Fibroblast of skin of right biceps (primary cell): ENCODE results near the gene KCNJ2.

ENCODE experiments used
- DNase-seq: peaks from one replicate; pipeline ENCODE4 v3.0.0-alpha.2; 2013

The KCNJ2 gene

DNA sequence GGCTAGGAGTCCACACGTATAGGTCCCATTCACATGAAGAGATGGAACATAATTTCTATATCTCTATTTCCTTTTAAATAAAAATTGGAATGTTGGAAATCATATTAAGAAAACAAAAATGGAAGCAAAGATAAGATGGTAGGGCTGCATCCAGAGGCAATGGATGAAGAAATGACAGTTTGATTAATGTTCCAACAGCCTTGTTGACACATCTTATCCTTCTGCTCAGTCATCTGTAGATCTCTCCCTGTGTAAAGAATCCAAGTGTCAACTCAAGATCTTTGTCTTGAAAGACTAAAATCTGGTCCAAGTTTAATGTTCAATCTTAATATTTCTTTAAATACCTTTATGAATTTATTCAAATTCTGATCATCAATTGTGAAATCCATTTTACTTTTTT, 7.8 kb upstream of the KCNJ2 start:
- DNase-seq: no peak

DNA sequence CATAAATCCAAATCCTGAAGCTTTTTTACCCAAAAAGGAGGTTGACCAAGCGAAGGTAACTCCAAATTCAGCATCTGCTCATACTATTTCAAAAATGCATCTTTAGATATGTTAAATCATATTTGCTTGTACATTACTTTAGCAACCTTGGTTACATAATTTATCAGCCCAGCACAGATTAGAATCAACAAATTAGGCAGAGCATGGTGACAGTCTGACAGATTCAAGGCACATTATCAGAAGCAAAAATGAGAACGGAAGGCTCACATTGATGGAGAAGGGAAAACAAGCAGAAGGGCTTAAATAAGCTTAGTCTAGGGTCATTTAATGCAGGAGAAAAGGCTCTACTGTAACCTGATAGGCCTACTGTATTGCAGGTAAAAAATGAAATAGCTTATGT, 3.9 kb upstream of the KCNJ2 start:
- DNase-seq: no peak

DNA sequence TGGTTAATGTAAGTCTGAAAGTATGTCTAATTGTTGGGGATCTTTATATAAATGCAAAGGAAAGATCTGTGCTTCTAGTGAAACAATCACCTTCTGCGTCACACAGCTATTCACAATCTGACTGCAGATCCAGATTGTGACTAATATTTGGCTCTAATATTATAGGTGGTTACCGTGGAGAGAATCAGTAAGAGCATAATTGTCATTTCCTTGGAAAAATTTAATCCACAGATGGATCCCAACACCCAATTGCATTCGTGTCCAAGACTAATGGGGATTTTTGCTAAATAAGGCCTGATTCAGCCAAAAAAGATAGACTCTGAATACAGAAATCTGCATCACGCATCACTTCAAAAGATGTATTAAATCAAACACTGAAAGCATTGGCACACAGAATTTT, 2.7 kb upstream of the KCNJ2 start:
- no peak for DNase-seq

DNA sequence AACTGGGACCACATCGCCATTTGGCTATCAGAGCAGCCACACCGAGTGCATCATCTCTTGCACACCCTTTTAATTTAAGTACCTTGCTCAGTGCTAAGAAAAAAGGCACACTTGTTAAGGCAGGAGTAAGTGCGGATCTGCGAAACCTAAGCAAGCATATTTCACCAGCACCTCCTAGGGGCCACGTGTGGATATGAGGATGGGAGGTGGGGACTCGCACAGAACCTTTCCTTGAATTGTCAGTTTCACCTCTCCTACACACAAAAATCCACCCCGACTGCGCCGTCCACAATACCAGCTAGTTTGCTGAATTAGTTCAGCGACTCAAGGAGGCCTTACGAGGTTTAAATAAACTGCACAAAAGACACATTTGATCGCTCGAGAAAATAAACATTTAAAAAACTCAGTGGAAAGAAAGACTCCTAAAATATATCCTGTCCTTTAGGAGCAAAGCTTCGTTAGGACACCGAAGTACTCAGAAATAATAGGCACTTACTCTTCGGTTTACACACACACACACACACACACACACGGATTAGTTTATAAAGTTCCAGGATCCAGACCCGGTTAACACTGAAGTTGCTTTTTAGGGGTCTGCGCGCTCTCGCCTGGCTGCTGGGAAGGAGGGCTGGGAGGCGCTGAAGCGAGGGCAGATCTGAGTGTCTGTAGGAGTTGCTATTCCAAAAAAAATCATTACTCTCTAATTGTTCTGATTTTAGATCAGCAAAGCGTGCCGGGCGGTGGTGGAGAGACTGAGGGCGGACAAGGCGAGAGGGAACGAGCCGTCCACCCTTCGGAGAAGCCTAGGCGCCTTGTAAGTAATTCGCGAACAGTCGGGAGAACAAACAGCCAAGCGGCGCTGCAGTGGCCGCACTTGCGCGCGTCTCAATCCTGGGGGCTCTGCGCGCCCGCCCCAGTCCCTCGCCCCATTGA, 1.0 kb upstream of the KCNJ2 start:
- DNase-seq: peak; percentile 49

DNA sequence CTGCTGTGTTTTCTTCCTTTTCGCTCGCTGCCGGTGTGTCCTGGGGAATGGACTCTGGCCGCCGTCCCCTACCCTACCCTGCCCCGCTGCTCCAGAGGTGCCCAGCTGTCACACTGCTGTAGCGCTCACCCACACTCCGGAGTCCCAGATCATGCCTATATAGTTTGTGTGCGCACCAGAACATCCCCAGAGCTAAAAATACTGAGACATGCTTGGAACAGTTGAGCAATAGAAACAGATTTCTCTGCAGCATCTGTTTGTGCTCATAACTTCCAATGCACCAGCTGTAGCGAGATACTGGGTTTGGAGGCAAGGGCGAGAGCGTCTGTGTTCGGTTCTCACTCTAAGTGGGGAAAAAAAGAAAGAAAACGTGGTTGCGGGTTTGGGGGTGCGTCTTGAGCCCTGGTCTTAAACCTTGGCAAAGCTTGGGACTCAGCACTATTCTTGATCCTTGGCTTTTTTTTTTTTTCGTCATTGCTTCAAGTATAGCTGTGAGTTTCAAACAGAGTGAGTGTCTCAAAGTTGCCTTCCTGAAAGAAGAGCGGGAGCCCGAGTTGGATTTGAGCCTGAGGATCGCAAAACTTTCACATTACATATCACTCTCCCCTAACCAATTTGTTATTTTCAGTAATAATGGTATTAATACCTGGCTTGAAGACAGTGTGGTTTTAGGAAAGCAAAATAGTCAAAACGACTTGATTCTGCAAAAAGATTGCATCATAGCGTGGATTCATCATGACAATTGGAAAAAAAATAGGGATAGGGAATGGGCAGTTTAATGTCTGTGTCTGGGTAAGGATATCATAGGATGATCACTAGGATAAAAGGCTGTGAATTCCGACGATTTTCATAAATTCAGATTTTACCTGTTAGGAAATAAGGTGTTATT, 621 bp downstream of the KCNJ2 start:
- DNase-seq: no peak

DNA sequence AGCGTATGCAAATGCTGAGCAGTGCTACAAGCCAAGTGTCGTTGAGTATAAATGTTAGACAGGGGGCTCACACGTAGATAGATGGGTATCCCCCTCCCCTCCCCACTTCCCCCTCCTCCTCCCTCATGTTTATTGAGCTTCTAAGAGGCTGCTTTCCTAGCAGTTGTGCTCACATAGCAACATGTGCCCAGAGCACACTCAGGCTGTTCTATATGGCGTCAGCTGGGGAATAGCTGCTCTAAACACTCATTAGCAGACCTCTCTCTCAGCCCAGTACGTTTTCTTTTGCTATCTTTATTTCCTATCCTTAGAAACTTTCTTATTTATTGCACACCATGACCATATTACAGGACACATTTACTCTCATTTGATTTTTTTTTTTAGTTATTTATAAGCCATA, 1.8 kb downstream of the KCNJ2 start:
- DNase-seq: no peak

DNA sequence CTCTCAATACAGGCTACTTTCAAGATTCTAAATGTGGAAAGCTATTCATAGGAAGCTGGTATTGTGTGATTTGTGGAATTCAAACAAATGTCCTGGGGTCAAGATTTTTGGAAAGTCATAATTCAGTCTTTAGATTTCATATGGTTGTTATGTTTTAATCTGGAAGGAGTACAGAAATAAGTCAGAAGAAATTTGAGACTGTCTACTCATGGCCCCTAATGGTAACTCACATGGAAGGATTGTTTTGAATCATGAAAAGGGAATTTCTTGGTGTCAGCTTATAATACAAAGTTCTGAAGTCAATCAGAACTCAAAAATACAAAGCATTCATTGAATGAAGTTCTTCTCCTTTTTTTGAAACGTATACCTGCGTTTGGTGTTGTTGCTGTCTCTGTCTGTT, 3.1 kb downstream of the KCNJ2 start:
- no peak for DNase-seq

DNA sequence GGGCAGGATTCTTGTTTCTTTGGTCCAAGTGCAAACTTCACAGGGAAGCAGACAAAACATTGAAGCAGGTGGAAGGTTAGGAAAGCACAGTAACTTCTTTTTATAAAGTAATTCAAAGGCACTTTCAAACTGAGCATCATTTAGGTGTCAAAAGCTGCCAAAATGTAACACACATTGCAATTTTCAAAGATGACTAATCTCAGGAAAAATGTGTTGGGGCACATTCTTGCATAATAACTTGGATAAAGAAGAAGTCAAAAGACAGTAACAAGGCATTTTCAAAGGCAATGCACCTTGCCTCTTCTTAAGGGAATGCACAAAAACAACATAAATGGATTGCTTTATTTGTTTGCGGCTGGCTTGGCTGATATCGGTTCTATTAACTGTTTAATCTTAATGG, 3.6 kb downstream of the KCNJ2 start:
- DNase-seq: peak; percentile 21

DNA sequence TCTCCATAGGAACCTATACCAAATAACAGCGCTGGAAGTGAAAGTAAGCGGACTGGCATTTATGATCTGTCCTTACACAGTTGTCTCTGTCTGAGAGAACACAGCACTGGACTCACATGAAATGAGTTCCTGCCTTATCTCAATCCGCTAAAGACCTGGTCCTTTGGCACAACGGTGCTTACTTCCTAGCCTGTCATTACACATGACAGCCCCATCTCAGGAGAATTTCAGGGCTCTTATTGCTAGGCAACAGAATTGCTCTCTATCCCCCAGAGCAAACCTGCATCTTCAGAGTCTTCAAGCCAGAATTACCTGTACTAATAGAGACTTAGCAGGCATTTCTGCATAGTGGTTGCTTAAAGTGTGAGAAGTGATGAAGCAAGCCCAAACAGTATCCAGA, 4.3 kb downstream of the KCNJ2 start:
- DNase-seq: no peak

DNA sequence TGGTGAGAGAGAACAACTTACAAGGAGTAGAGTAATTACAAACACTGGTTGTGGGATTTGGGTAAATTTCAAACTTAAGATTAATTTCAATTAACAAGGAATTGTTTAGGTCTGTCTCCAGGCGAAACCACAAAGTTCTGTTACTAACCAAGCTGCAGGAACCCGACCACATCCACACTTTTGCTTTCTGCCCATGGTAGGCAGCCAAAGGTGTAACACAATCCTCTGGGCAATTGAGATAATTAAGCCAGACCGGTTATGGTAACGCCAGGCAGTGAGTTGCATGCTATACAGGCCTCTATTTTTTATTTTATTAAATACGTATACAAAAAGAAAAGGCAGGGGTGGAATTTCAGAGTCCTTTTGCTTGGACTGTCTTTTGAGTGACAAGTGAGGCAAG, 12.0 kb downstream of the KCNJ2 start:
- no peak for DNase-seq

DNA sequence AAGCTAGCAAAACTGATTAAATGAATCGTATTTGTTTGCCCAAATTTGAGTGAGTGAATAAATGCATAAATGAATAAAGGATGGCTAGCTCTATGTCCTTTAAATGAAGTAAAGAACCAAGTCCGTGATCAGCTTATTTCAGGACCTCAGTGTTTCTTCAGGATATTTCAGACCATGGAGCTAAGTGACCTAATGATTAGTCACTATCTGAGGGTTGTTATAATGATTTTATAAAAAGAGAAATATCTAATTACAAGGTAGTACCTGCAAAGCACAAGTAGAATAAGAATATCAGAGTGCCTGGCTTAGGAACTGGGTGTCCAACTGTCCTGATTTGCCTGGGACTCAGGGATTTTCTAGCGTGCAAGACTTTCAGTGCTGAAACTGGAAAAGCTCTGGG, 12.5 kb downstream of the KCNJ2 start:
- no peak for DNase-seq

DNA sequence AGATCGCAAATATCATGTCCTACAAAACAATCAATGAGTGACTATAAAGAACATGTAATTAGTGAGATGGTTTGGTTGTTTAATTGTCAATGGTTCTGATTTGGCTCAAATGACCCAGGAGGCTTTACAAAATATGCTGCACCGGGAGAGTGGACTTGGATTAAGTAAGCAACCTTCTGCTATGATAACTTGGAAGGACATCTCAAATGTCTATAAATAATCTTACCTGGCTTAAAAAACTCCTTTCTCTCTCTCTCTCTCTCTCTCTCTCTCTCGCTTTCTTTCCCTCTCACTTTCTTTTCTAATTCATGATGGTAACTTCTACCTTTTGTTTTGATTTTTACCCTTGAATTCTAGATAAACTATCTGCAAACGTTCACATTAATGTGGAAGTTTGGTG, 14.2 kb downstream of the KCNJ2 start:
- no peak for DNase-seq

DNA sequence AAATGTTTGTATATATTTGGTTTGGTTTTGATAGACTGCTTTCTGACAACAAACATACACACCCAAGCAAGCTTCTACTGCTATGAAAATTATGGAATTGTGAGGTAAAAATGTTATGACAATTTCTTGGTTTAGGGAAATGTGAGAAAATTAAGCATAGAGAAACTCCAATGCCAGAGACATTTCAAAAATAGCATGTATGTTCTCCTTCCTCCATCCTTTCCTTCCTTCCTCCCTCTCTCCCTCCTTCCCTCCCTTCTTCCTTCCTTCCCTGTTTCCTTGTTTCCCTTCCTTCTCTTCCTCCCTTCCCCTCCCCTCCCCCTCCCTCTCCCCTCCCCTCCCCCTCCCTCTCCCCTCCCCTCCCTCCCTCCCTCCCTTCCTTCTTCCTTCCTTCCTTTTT, 14.9 kb downstream of the KCNJ2 start:
- DNase-seq: no peak

DNA sequence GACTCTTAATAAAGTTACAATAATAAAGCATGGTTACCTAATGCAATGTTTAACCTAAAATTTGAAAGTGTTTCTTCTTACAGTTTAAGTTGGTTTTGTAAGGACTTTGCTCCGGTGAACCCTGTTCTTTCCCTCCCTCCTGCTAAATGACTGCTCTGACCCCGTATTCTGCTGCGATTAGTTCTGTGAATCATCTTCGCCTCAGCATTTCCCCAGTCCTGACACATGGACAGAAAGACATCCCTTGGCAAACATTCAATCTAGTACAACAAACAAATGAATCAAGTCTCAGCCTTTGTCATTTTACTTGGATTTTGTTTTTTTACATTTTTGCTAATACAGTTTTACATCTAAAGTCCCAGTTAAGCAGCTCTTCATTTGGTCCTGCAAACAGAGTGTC, 15.4 kb downstream of the KCNJ2 start:
- DNase-seq: peak; percentile 75

DNA sequence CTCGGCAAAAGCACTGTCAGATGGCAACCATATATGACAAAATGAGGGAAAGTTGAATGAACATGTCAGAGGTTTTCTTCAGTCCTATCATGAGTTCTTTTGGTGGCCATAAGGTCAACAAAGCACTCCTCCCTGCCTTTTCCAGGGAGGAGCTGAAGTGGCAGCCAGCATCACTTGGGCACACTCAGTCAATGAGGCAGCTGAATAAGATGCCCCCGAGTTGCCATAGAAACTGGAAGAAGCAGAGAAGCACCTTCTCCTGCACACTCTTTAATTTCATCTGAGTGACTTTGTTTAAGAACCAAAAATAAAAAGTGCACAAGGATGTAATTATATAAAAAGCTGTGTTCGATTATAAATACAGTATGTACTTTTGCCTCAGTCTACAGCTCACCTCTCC, 16.0 kb downstream of the KCNJ2 start:
- DNase-seq: no peak

DNA sequence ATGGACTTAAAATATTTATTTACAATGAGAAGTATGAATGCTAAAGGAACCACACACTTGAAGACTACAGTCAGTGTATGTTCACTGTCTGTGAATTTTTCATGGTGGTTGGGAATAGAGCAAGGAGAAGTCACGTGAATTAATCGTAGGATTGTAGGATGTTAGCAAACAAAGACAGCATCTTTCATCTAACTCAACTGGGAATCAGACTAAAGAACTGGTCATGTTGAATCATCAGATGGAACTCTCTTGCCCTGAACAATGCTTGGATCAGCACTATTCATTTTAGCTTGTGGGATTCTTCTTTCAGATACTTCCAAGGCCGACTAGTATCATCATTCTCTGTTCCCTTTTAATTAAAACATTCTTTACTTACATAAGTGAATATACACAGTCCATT, 18.1 kb downstream of the KCNJ2 start:
- DNase-seq: peak; percentile 63

DNA sequence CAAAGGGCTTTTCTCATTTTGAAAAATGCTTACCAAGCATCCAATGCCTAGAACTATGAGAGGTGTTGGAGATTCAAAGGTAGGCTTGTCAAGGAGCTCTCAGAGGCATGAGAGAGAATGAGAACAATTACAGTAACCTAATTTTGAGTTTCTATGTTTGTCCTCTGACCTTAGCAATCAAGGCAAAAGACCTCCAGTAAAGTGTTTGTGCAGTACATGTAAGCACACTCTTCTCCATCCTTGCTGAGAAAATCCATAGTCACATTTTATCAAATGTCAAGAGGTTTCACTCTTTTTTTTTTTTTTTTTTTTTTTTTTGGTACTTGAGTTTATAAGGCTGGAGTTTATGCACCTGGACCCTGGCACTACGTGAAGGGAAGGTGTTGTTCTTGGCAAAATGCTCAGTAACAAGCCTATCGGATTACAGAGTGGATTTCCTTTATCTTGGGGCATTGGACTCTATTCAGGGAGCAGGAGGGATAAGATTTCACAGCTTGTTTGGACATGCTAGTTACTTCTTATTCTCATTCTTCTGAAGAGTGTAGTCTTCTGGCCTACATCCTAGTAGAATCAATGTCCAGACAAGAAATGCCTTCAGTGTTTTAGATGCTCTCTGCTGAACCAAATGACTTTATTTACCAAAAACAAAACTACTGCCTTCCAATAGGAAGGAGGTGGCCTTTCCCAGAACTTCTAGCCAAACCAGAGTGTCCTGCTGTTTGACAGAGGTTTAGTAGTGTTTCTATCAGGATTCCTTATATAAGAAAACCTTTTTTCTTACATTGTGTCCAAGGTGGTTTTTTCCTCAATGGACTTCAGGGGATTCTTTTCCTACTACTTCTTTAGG, 21.9 kb downstream of the KCNJ2 start:
- no peak for DNase-seq

DNA sequence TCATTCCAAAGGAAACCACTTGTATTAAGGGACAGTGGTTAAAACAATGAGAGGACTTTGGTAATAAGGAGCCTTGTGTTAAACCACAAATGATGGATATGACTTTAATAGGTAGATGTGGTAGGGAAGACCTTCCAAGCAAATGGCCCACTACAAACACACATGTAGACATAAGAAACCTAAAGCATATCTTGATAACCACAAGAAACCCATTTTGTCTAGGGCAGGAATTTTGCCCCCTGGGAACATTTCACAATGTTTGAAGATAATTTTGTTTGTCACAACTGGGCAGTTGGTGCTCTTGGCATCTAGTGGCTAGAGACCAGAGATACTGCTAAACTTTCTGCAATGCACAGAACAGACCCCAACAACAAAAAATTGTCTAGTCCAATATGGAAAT, 25.8 kb downstream of the KCNJ2 start:
- no peak for DNase-seq

DNA sequence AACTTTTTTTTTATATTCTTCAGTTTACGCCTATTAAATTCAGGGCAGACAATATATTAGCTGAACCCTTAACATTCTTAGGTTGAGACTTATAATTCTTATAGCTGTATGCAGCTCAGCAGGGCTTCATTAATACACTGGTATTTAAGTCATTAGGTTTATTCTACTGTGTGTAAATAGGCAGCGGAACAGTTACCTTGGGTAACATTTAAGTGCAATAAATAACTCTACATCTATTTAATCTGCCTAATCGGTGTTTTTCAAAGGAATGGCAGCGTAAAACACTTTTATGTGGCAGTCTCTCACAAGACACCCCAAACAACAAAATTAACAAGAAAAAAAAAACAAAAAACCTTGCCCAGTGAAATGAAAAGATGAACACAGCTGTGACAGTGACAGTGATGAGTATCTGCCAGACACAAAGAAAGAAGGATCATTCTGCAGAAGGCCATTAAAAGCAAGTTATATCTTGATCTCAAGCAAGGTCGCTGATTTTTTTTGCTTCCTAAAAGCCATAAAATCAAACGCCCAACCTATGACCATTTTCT, 32.6 kb downstream of the KCNJ2 start:
- no peak for DNase-seq

DNA sequence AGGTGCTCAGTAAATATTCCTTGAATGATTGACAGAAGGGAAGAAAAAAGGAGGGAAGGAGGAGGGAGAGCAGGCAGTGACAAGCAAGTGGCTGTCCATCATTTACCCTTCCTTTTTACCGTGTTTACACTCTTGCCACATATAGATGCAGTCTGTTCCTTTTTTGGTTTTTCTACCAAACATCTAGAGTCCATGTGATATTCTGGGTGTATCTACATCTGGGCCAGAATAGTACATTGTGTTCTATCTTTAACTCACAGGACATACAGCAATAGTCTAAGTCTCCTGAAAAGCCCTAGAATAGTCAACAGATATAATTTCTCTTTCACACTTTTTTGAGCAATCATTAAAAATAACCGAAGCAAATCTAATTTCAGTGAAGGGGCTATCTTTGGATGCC, 33.5 kb downstream of the KCNJ2 start:
- no peak for DNase-seq

DNA sequence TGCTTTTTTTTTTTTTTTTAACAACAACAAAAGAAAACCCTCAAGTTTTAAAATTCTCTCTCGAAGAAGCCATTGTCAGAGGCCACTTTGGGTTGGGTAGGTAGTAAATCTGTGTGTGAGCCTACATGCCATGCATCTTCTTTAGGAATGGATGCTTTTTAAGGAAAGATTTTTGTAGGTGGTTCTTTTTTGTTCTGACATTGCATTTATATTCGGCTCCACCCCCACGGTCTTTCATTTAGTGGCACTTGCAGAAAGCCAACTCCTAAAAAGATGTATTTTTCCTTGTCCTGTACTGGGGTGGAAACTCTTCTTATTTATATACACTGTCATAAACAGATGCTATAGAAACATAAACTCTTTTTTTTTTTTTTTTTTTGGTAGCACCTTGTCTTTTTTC, 35.1 kb downstream of the KCNJ2 start:
- no peak for DNase-seq

DNA sequence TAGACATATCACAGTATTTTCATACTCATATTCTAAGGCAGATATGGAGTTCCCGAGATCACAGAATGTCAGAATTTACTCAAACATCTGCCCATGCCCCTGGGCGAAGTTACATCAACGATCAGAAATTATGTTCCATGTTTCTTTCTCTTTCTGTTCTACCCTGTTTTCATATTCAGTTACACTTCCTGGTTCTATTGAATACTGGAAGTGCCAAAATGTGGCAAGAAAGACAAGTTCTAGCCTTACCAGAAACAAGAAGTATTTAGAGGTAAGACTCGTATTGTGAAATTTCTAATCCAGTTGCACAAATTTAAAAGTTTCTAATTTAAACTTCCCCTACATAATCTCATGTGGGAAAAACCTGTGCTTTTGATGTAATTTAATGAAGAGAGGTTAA, 36.1 kb downstream of the KCNJ2 start:
- no peak for DNase-seq
